GM23248 (cell line): ENCODE measurements around the gene ADGRL1. TPM values are rescaled to one million over a fixed set of nuclear protein-coding genes. Genes with fewer than 3 reads are reported as not detected.

Experiments
- DNase-seq: peaks from one replicate; pipeline ENCODE4 v3.0.0-alpha.2; 2015
- H2AFZ ChIP-seq: fragments of 200-600 bp; sonication (generic); 2 replicates; pipeline ENCODE4 v1.6.1; 2016; ENCODE audit warnings: antibody characterized with exemption
- H3F3A ChIP-seq: fragments of 200-600 bp; sonication (generic); 2 replicates; pipeline ENCODE4 v1.6.1; 2016; ENCODE audit warnings: mild to moderate bottlenecking, antibody characterized with exemption, mixed run types; ENCODE audit not compliant: insufficient read depth
- H3K27ac ChIP-seq: fragments of 200-600 bp; sonication (generic); 2 replicates; pipeline ENCODE4 v1.5.1; 2016; ENCODE audit warnings: mild to moderate bottlenecking
- H3K27me3 ChIP-seq: fragments of 200-600 bp; sonication (generic); replicated peaks from 2 replicates; pipeline ENCODE4 v1.6.1; 2016; ENCODE audit warnings: mild to moderate bottlenecking; ENCODE audit not compliant: insufficient read depth
- H3K36me3 ChIP-seq: fragments of 200-600 bp; sonication (generic); 2 replicates; pipeline ENCODE4 v1.6.1; 2016; ENCODE audit warnings: low read depth, mild to moderate bottlenecking
- H3K4me1 ChIP-seq: fragments of 200-600 bp; sonication (generic); 2 replicates; pipeline ENCODE4 v1.6.1; 2016; ENCODE audit warnings: mild to moderate bottlenecking; ENCODE audit not compliant: insufficient read depth
- H3K4me2 ChIP-seq: fragments of 200-600 bp; sonication (generic); one replicate; pipeline ENCODE4 v1.6.1; 2016; ENCODE audit warnings: mild to moderate bottlenecking; ENCODE audit not compliant: unreplicated experiment
- H3K4me3 ChIP-seq: fragments of 200-600 bp; sonication (generic); 2 replicates; pipeline ENCODE4 v1.5.1; 2016; ENCODE audit warnings: mild to moderate bottlenecking
- H3K79me2 ChIP-seq: fragments of 200-600 bp; sonication (generic); 2 replicates; pipeline ENCODE4 v1.6.1; 2016; ENCODE audit warnings: mild to moderate bottlenecking; ENCODE audit not compliant: insufficient read depth
- H3K9ac ChIP-seq: fragments of 200-600 bp; sonication (generic); 2 replicates; pipeline ENCODE4 v1.6.1; 2016; ENCODE audit warnings: mild to moderate bottlenecking
- H3K9me2 ChIP-seq: fragments of 200-600 bp; sonication (generic); 2 replicates; pipeline ENCODE4 v1.6.1; 2016; ENCODE audit warnings: mixed run types, mild to moderate bottlenecking, moderate library complexity; ENCODE audit not compliant: insufficient read depth
- H3K9me3 ChIP-seq: fragments of 200-600 bp; sonication (generic); one replicate; pipeline ENCODE4 v1.6.1; 2017; ENCODE audit warnings: low read depth
- H4K20me1 ChIP-seq: fragments of 200-600 bp; sonication (generic); 2 replicates; pipeline ENCODE4 v1.6.0; 2016; ENCODE audit not compliant: insufficient read depth
- EZH2 ChIP-seq: fragments of 200-600 bp; sonication (generic); IDR thresholded peaks from 2 replicates; pipeline ENCODE4 v1.6.1; 2018; ENCODE audit warnings: antibody characterized with exemption, mild to moderate bottlenecking; ENCODE audit not compliant: insufficient read depth, poor library complexity, severe bottlenecking
- EZH2phosphoT487 ChIP-seq: fragments of 200-600 bp; sonication (generic); IDR thresholded peaks from 2 replicates; pipeline ENCODE4 v1.6.1; 2018; ENCODE audit warnings: antibody characterized with exemption, moderate library complexity, mild to moderate bottlenecking, low read depth; ENCODE audit not compliant: insufficient read depth
- WGBS, 2 experiments: methylation state at CpG; one replicate each; pipeline ENCODE4 v1.1.6; 2015 to 2017; ENCODE audit warnings: low lambda C conversion rate in 2 of 2, low coverage in 1 of 2; ENCODE audit errors: missing lambda C conversion rate in 2 of 2; 5-methylcytosine and 5-hydroxymethylcytosine counted together
- in situ Hi-C: fragments of 300-500 bp; cut with MboI; formaldehyde crosslinking; loops from 2 replicates; pipeline ENCODE4 v1.15.0; 2020
- polyA plus RNA-seq: library from polyadenylated mRNA; unstranded; fragments of >200 nt; fragmentation: Nextera tagmentation; extraction: Ambion mirVana; gene quantifications from 2 replicates; pipeline ENCODE4 v1.2.1, GENCODE V29; 2016
- total RNA-seq: library from RNA; depleted of rRNA; stranded (reverse); fragments of >200 nt; shearing (Covaris generic); gene quantifications from 2 replicates; pipeline ENCODE4 v1.2.3, GENCODE V29; 2014

The ADGRL1 gene
- total and polyA plus RNA-seq, 2 experiments from 2014 or later = 1.0 to 3.0 TPM

DNA sequence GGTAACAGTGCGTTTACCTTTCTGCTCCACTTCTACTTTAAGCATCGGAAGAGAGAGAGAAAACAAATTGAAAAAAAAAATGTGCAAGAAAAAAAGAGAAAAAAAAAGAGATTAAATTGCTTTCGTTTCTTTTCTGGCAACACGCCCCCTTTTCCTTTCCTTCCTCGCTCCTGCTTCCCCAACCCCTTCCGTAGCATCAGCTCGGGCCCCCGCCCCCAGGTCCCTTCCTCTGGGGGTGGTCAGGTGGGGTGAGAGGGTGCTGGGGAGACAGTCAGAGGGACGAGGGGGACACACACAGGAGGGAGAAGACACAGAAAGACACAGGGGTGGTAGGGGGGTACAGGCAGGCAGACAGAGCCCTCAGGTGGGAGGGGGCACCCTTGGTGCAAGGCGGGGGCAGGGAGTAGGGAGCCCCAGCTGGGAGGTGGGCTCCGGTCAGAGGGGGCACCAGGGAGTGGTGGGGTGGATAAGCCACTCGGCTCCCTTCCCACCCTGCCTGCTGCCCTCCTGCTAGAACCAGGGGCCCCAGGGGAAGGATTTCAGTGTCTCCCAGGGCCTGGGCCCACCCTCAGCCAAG is 38.9 kb downstream of the ADGRL1 start:
- H3K4me2 ChIP-seq = no peak overlapping the region
- H3K27ac ChIP-seq = no peak overlapping the region

DNA sequence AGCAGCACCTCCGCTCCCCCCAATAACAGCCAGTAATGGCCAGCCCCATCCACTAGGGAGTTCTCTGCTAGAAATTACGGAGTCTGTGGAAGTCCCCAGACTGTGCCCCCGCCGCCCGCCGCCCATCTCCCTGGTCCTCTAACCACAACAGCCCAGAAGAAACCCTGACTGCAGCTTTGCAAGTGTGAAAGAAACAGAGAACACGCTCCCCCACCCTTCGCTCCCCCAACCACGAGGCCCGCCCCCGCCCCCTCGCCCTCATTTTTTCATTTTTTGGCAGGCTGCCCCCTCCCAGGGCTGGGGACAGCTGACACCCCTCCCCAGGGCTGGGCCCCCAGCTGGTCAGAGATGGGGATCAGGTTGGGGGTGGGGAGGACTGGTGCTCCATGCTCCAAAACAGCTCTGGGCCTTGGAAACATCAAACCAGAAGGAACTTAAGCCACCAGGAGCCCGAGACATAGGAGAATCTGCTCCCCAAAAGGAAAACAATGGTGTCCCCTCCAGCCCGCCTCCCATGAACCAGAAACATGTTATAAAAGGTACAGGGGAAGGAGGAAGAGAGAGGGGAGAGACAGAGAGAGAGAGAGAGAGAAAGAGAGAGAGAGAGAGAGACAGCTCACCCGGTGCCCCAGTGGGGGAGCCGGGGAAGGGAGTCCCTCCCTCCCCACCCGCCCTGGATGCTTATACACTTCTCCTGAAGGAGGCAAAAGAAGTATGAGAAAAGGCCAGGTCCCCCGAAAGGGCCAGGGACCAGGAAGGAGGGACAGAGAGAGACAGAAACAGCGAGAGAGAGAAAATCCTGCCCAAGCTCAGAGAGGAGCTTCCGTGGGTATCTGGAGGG is 39.8 kb downstream of the ADGRL1 start:
- 91% methylated on average over 20 of the region's 20 CpGs for WGBS, 2 experiments
- H3K36me3 ChIP-seq = no peaks in the 10 kb centered on the region
- TF ChIP-seq EZH2 (no peak), EZH2phosphoT487 (no peak)
- H3K4me1 ChIP-seq = no peaks in the 10 kb centered on the region
- no peak overlapping the region for H3K4me2 ChIP-seq
- in situ Hi-C loops = no loop called here
- no peaks in the 10 kb centered on the region for H3F3A ChIP-seq
- no peaks in the 10 kb centered on the region for H3K79me2 ChIP-seq
- no peak overlapping the region for H3K27ac ChIP-seq
- H3K9me2 ChIP-seq = no peaks in the 10 kb centered on the region
- DNase-seq = no peak
- H3K27me3 ChIP-seq = no peaks in the 10 kb centered on the region
- H3K9ac ChIP-seq = no peak overlapping the region
- H3K4me3 ChIP-seq = no peak overlapping the region
- H2AFZ ChIP-seq = no peak overlapping the region
- H3K9me3 ChIP-seq = no peaks in the 10 kb centered on the region
- no peaks in the 10 kb centered on the region for H4K20me1 ChIP-seq

More for the DNA sequence above, 38.9 kb downstream of the ADGRL1 start:
- H3K9me2 ChIP-seq = no peaks in the 10 kb centered on the region
- no peaks in the 10 kb centered on the region for H3K4me1 ChIP-seq
- in situ Hi-C loops = no loop called here
- H3K9ac ChIP-seq = no peak overlapping the region
- H3K9me3 ChIP-seq = no peaks in the 10 kb centered on the region
- DNase-seq = no peak
- H3K4me3 ChIP-seq = no peak overlapping the region
- no peaks in the 10 kb centered on the region for H4K20me1 ChIP-seq
- H2AFZ ChIP-seq = no peak overlapping the region
- H3F3A ChIP-seq = no peaks in the 10 kb centered on the region
- no peaks in the 10 kb centered on the region for H3K79me2 ChIP-seq
- no peak for TF ChIP-seq EZH2phosphoT487
- no peak for TF ChIP-seq EZH2
- WGBS, 2 experiments = 84 to 100% methylated on average over 6 to 12 of the region's 12 CpGs
- no peaks in the 10 kb centered on the region for H3K27me3 ChIP-seq
- H3K36me3 ChIP-seq = no peaks in the 10 kb centered on the region

DNA sequence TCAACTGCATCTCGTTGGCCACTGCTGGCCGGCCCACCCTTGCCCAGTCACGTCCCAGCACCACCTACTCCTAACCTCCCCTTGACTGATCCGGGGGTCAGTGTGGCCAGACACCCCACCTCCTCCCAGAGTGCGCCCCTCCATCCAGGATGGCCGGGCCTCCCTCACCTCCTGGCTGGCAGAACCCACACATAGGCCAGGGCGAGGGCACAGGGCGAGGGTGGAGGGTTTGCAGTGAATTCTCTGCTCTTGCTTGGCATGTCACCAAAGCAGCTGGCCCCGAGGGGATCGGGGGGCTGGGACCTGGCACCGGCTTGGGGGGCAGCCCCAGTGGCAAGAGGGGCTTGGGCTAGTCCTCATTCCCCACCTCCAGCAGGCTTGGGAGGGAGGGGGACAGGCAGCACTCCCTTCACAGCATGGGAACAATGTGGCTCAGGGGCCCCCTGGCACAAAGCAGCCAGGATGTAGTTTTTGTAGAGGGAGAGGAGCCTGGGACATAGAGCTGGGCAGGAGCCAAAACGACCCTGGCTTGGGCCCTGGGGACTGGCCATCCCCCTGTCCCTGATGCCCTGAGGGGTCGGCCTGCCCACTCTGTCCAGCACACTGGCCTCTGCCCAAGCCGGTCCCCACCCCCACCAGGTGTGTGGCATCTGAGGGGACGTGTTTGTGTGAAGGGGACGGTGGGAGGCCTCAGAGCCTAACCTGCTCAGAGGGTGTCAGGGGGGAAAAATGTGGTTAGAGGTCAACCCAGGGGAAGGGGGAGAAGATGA is 41.1 kb downstream of the ADGRL1 start:
- 74 to 75% methylated on average over 12 to 15 of the region's 16 CpGs for WGBS, 2 experiments
- Histone ChIP-seq H3K27ac (no peak overlapping the region), H3K36me3 (no peaks in the 10 kb centered on the region), H3K9me3 (no peaks in the 10 kb centered on the region), H3K27me3 (no peaks in the 10 kb centered on the region), H3K4me3 (no peak overlapping the region), H3K9ac (no peak overlapping the region), H3K4me1 (no peaks in the 10 kb centered on the region), H3K9me2 (no peaks in the 10 kb centered on the region), H3K79me2 (no peaks in the 10 kb centered on the region), H3K4me2 (no peak overlapping the region), H4K20me1 (no peaks in the 10 kb centered on the region), H2AFZ (no peak overlapping the region), H3F3A (no peaks in the 10 kb centered on the region)
- in situ Hi-C loops = no loop called here
- no peak for TF ChIP-seq EZH2
- TF ChIP-seq EZH2phosphoT487 = no peak
- no peak for DNase-seq

DNA sequence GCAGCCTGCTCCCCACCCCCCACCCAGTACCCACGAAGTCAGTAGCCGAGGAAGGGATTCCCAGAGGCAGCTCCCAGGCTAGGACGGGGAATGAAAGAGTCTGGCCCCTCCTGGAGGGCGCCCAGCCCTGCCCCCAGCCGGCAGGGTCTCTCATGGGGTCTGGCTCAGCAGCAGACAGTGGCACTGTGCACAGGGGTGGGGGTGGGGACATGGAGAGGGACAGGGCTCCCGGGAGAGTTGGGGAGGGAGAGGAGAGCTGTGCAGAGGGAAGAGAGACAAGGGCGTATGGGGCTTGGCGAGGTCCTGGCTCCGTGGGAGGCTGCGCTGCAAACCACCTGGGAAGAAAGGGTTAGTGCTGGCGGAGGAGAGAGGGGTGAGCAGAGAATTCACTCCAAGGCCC is 41.9 kb downstream of the ADGRL1 start:
- Histone ChIP-seq H3K27ac (no peak overlapping the region), H3K9me3 (no peaks in the 10 kb centered on the region), H3K4me3 (no peak overlapping the region), H3K36me3 (no peaks in the 10 kb centered on the region), H3K4me1 (no peaks in the 10 kb centered on the region), H3F3A (no peaks in the 10 kb centered on the region), H3K4me2 (no peak overlapping the region), H3K79me2 (no peaks in the 10 kb centered on the region), H2AFZ (no peak overlapping the region), H3K27me3 (no peaks in the 10 kb centered on the region), H4K20me1 (no peaks in the 10 kb centered on the region), H3K9me2 (no peaks in the 10 kb centered on the region), H3K9ac (no peak overlapping the region)
- in situ Hi-C loops = no loop called here
- TF ChIP-seq EZH2 = no peak
- no peak for TF ChIP-seq EZH2phosphoT487
- no peak for DNase-seq
- 78 to 85% methylated on average over 8 to 11 of the region's 11 CpGs for WGBS, 2 experiments
